Activated CD8-positive, alpha-beta T cell treated with anti-CD3 and anti-CD28 coated beads, Interleukin-2, amount 10 ng/mL, durations not matched to agents 7 days and 5 days (primary cell): Measurements from ENCODE around the gene TMEM185A. TPM values are rescaled to one million over a fixed set of nuclear protein-coding genes. Genes with fewer than 3 reads are reported as not detected.
"Not testable (repeated sequence)": the region's sequence is repeated elsewhere in the genome, so short reads cannot be mapped to it uniquely, and the experiment has no call there.

ENCODE experiments used
- ATAC-seq: fragments of 150-1000 bp; cut with Tn5 transposase; one replicate; pipeline ENCODE4 v1.10.0; 2021; ENCODE audit warnings: moderate library complexity
- CTCF ChIA-PET: fragments of 350-600 bp; sonication (Branson Sonifier 250); formaldehyde crosslinking; loops from one replicate; lab custom pipeline; 2021; ENCODE audit warnings: antibody characterized with exemption; lab: Charles Lee
- POLR2A ChIA-PET: fragments of 350-600 bp; sonication (Branson Sonifier 250); formaldehyde crosslinking; loops from one replicate; lab custom pipeline; 2021; ENCODE audit warnings: antibody characterized with exemption; lab: Charles Lee
- DNase-seq: peaks from one replicate; pipeline ENCODE4 v3.0.0-alpha.2; 2020
- H3K27ac Mint-ChIP-seq: one replicate; pipeline ENCODE4 v1.8.0; 2021; ENCODE audit warnings: mild to moderate bottlenecking, mixed read lengths
- H3K27me3 Mint-ChIP-seq: one replicate; pipeline ENCODE4 v1.8.0; 2021; ENCODE audit warnings: low read depth, mixed read lengths
- H3K36me3 Mint-ChIP-seq: one replicate; pipeline ENCODE4 v1.8.0; 2021; ENCODE audit warnings: low read depth, mixed read lengths
- H3K4me1 Mint-ChIP-seq: one replicate; pipeline ENCODE4 v1.8.0; 2021; ENCODE audit warnings: low read depth, mixed read lengths
- H3K4me3 Mint-ChIP-seq: one replicate; pipeline ENCODE4 v1.8.0; 2021; ENCODE audit warnings: mild to moderate bottlenecking, mixed read lengths
- H3K9me3 Mint-ChIP-seq: one replicate; pipeline ENCODE4 v1.8.0; 2022; ENCODE audit warnings: mixed read lengths; ENCODE audit not compliant: insufficient read depth
- total RNA-seq, 2 experiments: library from RNA; stranded (reverse); gene quantifications; one replicate each; pipeline ENCODE4 v1.2.3, GENCODE V29; 2021

Gene TMEM185A
- total RNA-seq, 2 experiments from 2014 or later: 15.7 to 15.9 TPM

GRCh38 chrX:149546962-149547361 is 84.6 kb downstream of the TMEM185A start:
- H3K4me1 Mint-ChIP-seq, DNase-seq, POLR2A ChIA-PET, CTCF ChIA-PET, H3K27ac Mint-ChIP-seq, H3K36me3 Mint-ChIP-seq, H3K27me3 Mint-ChIP-seq, ATAC-seq, H3K9me3 Mint-ChIP-seq, H3K4me3 Mint-ChIP-seq: not testable (repeated sequence)

Other genes with a start within 250 kb of the TMEM185A start
- 10 to 100 TPM; 47.2 to 50.8 TPM for gene IDS, start 126.5 kb downstream of the TMEM185A start, total RNA-seq
- gene EOLA1, start 90.8 kb downstream of the TMEM185A start, total RNA-seq: 10 to 100 TPM; 45.2 to 46.5 TPM
- gene HSFX3, start 81.9 kb downstream of the TMEM185A start, total RNA-seq: not detected
- not detected for gene MAGEA9B, start 44.3 kb downstream of the TMEM185A start, total RNA-seq
- not detected for gene HSFX2, start 36.5 kb downstream of the TMEM185A start, total RNA-seq
- gene MAGEA11, start 80.3 kb upstream of the TMEM185A start, total RNA-seq: not detected
- gene HSFX1, start 142.3 kb upstream of the TMEM185A start, total RNA-seq: under 1 TPM; 0.78 to 0.90 TPM
- not detected for gene MAGEA9, start 150.1 kb upstream of the TMEM185A start, total RNA-seq
- gene MAGEA8, start 249.4 kb upstream of the TMEM185A start, total RNA-seq: not detected